ENCODE measurements around the gene PAPOLG.

The PAPOLG gene

DNA sequence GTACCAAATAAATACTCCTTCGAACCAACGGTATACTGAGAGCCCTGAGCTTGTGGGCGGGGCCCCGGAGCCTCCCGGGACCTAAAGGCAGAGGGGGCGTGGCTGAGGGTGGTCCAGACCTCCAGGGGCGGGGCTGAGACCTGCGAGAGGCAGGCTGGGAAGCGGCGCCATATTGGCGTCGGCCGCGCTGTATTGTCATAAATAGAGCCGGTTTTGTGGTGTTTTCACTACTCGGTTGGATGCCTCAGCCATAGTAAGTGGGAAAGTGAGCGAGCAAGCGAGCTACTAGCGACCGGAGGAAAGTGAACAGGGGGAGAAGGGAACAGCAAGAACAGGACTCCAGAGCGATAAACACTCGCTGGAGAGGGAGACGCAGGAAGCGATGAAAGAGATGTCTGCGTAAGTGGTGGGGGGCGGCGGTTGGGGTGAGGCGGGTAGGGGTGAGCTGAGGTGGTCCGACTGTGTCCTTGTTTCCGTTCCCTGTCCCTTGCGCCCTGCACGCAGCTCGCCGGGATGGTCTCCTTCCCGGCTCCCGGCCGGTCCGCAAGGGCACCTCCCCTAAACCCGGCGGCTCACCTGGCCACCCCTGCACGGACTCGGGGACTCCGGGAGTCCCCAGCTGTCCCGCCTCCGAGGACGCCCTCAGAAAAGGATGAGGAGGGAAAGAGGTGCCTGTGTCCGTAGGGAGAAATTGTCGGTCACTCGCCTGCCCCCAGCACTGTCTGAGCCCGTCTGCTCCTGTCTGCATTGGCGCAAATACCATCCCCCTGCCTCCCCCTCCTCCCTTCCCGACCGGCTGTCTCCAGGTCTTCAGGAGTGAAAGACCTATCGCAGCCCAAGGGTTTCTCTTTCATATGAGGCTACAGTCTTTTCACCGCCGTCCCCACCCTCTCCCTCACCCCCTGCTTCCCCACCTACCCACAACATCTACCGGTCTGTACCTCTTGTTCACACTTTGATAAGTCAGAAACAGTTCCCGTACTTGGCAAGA lies at the start of gene PAPOLG:
TSS of gene PAPOLG (plus strand) at position 172 of the 991 bp plus-strand sequence. CDS start at position 383, 211 bp downstream.
- in situ Hi-C loops (cut with HindIII; ENCODE audit: low sequenced_read_pairs) = no loop called here

DNA sequence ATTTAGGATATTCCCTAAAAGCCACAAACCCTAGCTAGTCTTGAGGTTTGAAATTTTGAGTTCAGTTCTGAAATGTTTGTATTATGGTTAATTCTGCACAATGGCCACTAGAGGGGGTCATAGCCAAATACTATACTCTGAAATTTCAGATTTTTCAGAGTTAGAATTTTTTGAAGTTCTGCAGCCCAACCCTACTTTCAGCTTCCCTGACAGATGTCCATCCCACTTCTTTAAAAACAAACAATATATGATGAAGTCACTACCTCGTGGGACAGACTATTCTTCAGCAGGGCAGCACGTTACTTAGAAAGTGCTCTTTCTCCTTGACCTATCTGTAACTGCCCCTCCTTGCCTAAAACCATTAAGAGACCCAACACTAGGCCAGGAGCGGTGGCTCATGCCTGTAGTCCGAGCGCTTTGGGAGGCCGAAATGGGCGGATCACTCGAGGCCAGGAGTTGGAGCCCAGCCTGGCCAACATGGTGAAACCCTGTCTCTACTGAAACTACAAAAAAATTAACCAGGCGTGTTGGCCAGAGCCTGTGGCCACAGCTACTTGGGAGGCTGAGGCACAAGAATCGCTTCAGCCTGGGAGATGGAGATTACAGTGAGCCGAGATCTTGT lies 48.2 kb upstream of the PAPOLG start:
- in situ Hi-C loops (cut with HindIII; ENCODE audit: low sequenced_read_pairs) = no loop called here

DNA sequence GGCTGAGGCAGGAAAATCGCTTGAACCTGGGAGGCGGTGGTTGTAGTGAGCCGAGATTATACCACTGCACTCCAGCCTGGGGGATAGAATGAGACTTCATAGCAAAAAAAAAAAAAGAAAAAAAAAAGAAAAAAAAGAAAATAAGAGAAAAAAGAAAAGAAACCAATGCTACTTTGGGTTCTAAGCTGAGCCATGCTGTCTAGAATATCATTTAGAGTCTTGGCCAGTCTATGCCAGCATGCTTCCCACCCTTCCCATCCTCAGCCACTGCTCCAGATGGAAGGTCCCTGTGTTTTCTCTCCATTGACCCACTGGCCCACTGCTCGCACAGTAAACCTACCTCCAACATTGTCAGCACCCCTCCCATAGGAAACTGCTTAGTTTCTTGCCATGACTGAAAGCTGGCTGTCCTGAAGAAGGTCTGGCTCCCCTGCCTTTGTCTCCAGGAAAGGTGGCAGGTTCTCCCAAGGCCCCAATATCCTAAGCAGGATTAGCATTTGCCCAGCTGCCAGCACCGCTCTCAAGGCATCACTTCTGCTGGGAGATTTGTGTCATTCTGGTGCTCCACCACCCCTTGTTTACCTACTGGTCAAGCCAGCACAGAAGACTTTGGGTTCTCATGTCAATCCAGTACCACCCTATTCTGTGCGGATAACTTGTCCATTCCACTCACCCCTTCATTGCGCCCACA lies 47.3 kb upstream of the PAPOLG start:
- in situ Hi-C loops (cut with HindIII; ENCODE audit: low sequenced_read_pairs) = no loop called here

DNA sequence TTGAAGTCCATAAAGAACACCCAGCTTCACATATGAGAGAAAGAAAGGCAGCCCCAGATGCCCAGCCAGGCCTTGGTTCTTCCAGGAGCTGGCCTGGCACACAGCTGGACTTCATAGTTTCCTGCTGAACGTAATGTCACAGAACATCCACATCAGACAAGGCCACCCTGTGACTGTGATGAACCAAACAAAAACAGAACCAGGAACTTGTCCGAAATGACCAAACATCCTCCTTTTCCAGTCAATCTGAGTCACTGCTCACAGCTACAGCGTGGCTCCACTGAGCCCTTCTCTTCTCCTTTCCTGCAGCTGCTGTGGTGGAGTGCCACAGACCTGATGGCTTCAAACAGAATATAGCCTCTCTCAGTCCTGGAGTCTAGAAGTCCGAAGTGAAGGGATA lies 45.4 kb upstream of the PAPOLG start:
- in situ Hi-C loops (cut with HindIII; ENCODE audit: low sequenced_read_pairs) = no loop called here

DNA sequence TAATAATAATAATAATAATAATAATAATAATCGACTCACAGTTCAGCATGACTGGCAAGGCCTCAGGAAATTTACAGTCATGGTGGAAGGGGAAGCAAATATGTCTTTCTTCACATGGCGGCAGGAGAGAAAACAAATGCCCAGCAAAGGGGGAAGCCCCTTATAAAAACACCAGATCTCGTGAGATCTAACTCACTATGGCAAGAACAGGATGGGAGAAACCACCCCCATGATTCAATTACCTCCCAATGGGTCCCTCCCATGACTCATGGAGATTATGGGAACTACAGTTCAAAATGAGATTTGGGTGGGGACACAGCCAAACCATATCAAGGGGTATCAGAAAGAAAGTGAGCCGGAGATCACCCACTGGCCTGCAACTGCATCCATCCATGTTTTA lies 40.5 kb upstream of the PAPOLG start:
- in situ Hi-C loops (cut with HindIII; ENCODE audit: low sequenced_read_pairs) = no loop called here

DNA sequence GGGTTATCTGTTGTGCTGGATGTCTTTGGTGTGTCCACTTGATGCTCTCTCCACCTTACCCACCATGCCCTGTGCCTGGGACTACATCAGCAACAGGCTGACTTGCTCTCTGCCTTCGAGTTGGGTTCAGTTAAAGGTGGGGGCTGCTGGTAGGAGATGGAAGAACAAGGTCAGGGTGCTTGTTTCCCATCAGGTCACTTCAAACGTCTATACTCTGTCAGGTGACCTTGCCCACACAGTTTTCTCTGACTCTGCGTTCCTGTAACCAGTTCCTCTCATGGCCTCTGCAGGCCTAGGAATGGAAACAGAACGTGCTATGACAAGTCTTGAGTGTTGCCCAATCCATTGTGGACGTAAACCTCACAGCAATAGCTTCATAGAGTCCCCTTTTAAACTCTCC lies 38.4 kb upstream of the PAPOLG start:
- in situ Hi-C loops (cut with HindIII; ENCODE audit: low sequenced_read_pairs) = no loop called here

DNA sequence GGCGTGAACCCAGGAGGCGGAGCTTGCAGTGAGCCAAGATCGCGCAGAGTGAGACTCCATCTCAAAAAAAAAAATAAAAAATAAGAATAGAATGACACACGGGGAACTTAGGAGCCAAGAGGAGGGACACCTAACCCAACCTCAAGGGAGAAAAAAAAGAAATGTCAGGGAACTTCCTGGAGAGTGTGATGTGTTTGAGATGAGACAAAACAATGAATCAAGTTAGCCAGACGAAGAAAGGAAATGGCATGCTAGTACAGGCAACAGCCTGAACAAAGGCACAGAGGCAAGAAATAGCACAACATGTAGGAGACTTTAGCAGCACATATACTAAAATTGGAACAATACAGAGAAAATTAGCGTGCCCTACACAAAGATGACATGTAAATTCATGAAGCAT lies 36.7 kb upstream of the PAPOLG start:
- in situ Hi-C loops (cut with HindIII; ENCODE audit: low sequenced_read_pairs) = no loop called here

DNA sequence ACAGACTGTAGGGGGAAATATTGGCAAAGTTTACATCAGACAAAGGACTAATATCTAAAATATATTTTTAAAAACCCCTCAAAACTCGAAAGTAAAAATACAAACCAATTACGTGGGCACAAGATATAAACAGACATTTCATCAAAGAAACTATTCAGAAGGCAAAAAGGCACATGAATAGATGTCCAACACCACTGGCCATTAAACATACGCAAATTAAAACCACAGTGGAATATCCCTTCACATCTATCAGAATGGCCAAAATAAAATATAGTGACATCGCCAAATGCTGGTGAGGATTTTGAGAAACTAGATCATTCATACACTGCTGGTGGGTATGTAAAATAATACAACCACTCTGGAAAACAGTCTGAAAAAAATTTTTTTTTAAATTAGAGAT lies 30.6 kb upstream of the PAPOLG start:
- in situ Hi-C loops (cut with HindIII; ENCODE audit: low sequenced_read_pairs) = no loop called here

DNA sequence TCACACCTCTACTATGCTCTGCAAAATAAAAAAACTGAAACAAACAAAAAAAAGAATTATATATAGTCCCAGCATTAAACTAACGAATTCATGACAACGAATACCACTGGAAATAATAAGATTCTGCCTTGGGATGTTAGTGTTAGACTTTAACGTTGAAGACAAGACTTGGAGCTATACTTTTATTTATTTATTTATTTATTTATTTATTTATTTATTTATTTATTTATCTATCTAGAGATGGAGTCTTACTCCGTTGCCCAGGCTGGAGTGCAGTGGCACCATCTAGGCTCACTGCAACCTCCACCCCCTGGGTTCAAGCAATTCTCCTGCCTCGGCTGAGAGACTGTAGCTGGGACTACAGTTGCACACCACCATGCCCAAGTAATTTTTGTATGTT lies 27.2 kb upstream of the PAPOLG start:
- in situ Hi-C loops (cut with HindIII; ENCODE audit: low sequenced_read_pairs) = no loop called here

DNA sequence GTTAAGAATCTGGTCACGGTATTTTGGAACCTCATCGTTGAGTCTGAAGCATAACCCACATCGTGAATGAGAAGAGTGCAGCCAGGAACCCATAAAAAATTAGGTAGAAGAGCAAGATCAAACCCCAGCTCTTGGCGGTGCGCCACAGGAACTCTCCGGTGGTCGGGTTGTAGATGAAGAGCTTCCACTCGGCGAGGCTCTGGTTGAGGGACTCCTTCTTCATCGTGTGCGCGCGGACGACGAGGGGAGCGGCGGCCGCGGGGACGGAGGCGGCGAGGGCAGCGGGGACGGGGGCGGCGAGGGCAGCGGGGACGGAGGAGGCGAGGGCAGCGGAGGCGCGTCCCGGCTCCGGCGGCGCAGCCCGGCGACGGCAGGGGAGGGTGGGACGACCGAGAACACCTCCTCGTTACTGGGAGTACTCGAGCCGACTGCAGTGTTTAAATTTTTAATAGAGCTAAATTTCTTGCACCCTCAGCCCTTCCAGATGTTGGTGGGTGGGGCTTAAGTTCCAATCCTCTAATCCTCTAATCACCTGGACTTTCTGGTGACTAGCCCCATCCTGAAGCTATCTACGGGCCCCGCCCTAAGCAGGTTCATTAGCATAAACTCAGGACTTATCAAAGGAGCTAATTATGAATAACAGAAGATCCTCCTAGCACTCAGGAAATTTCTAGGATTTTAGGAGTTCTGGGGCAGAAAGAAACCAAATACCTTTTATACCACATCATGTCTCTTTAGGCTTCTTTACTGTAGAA lies 20.4 kb upstream of the PAPOLG start:
- in situ Hi-C loops (cut with HindIII; ENCODE audit: low sequenced_read_pairs) = no loop called here

DNA sequence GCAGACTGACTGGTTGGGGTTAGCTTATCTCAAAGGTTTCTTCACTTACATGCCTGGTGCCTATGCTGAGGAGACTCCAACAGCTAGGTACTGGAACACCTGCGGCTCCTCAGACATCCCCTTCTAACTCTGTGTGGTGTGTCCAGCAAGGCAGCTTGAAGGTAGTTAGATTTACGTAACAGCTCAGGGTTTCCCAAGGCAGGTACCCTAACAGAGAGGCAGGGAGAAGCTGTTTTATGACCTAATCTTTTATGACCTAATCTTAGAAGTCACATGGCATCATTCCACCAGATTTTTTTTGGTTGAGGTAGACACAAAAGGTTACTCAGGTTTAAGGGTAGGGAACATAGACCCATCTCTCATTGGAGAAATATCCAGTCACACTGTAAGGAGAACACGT lies 17.4 kb upstream of the PAPOLG start:
- in situ Hi-C loops (cut with HindIII; ENCODE audit: low sequenced_read_pairs) = no loop called here

DNA sequence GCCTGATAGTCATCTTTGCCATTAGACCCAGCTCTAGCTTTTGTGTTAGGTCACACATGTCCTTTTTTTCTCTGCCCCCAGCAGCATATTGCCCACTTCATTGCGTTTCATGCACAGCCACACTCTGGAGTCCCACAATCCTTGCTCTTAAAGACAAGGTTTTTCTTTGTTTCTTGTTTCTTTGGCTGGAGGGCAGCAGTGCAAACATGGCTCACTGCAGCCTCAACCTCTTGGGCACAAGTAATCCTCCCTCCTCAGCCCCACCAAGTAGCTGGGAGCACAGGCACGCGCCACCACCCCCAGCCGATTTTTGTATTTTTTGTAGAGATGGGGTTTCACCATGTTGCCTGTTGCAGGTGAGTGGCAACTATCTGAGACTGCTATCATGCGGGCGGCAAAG lies 16.9 kb upstream of the PAPOLG start:
- in situ Hi-C loops (cut with HindIII; ENCODE audit: low sequenced_read_pairs) = no loop called here

DNA sequence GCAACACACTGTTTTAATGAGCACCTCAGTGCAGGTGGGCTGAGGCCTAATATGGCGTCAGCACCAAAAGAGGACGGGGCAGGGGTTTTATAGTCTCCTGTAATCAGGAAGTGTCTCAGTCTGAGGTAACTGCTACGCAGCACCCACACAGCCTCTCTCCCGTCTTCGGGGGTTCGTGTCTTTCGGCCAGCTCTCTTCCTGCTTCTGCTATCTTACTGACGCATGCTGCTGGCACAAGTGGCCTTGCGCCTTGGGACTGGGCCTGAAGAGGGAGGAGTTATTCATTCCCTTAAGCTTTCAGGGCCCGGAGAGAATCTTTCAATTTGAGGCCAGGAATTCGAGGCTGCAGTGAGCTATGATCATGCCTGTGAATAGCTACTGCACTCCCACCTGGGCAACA lies 14.5 kb upstream of the PAPOLG start:
- in situ Hi-C loops (cut with HindIII; ENCODE audit: low sequenced_read_pairs) = no loop called here

DNA sequence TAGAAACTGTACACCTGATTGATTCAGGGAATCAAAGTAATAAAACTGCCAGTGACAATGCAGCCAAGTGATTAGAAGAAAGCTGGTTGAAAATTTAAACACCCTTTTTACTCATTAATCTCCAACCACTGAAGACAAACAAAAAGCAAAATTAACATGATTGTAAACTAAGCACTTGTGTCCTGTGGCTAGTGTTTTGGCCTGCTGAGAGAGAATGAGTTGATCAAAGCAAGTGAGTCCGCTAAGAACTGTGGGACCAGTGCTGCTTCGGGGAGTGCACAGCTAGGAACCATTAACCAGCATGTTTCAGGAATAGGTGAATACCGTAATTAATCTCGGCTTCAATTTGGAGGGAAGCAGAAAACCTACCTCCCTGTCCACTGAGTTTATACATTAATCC lies 13.6 kb upstream of the PAPOLG start:
- in situ Hi-C loops (cut with HindIII; ENCODE audit: low sequenced_read_pairs) = no loop called here

DNA sequence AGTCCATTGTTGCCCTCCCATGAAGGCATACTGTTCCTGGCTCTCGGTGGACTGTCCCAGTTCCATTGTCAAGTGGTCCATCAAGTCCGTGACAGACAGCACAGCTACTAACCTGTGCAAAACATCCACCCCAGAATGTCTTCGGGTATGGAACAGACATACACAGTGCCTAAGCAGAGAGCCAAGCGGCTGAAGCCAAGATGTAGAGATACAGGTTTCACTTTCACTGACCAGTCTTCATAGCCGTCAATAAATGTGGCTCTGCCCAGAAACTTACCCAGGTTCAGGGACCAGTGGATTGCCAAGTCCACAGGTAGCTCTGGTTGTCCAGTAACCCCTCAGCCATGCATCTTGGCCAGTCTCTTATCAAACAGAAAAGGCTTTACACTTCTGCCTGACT lies 10.7 kb upstream of the PAPOLG start:
- in situ Hi-C loops (cut with HindIII; ENCODE audit: low sequenced_read_pairs) = no loop called here

DNA sequence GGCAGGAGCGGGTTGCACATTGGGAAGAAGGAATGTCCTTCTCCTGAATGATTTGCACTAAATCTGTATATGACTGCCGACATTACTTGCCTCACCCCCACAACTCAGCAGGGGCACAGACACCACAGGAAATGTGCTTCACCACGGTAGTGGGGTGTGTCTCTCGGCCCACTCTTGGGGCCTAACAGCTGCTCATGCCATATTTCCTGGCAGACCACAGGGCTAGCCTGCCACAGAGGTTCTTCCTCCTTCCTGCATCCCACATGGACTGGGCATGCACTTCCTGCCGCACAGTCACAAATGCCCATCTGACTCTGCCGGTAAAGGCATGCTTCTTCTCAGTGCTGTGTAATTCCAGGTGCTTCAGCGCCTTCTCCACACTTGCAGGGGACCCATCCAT lies 10.3 kb upstream of the PAPOLG start:
- in situ Hi-C loops (cut with HindIII; ENCODE audit: low sequenced_read_pairs) = no loop called here

DNA sequence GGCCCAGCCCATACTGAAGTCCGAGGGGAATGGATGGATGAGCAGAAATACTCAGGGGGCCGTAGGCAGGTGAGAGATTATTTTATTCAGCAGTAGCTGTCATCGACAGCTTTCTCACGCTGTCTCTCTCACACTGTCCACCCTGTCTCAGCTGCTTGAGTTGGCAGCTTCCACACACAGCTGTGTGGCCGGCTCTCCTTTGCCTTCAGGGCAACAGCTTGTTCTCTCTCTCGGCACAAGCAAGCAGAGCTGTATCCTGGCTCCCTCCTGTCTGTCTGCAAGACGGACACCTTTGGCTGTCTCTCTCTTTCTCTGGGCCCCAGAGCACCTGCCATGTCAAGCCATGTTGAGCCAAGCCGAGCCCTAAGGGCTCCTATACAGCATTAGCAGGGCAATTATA lies 9.8 kb upstream of the PAPOLG start:
- in situ Hi-C loops (cut with HindIII; ENCODE audit: low sequenced_read_pairs) = no loop called here

DNA sequence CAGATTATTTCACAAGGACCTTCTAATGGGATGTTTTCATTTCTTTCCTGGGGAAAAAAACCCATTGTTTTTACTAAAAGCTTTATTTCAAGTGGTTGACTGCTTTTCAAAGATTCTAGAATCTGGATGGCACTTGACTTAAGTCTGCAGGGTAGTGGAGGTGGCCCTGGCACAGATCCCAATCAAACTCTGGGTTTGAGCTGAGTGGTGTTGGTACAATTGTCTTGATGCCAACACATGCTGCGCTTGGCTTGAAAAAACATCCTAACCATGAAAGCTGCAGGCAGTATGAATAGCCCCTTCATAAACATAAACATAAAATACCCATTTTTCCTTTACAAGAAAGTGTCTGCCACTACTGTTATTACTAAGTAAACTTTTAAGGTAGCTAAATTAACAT lies 3.6 kb downstream of the PAPOLG start:
- in situ Hi-C loops (cut with HindIII; ENCODE audit: low sequenced_read_pairs) = no loop called here

DNA sequence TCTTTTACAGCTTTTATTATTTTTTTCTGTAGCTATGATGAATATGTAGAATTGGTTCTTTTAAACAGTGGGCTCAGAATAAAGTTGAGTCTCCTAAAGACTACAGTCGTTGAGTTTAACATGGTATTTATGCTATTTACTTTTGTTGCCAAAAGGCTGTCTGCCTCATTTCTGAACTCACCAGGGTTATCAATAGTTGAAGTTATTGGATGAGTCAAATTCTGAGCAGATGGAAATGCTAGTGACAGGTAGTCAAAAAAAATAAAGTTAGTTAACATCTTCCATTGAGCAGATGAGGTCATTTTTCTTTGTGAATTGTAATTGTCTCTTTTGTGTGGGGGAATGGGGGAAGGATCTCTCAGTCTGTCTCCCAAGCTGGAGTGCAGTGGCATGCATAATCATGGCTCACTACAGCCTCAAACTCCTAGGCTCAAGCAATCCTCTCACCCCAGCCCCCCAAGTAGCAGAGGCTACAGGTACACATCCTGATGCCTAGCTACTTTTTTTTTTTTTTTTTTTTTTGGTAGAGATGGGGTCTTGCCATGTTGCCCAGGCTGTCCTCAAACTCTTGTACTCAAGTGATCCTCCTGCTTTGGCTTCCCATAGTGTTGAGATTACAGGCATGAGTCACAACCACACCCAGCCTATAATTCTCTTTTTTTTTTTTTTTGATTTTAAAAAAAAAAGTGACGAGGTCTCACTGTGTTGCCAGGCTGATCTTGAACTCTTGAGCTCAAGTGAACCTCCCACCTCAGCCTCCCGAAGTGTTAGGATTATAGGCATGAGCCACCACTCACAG lies 8.9 kb downstream of the PAPOLG start:
- in situ Hi-C loops (cut with HindIII; ENCODE audit: low sequenced_read_pairs) = no loop called here

DNA sequence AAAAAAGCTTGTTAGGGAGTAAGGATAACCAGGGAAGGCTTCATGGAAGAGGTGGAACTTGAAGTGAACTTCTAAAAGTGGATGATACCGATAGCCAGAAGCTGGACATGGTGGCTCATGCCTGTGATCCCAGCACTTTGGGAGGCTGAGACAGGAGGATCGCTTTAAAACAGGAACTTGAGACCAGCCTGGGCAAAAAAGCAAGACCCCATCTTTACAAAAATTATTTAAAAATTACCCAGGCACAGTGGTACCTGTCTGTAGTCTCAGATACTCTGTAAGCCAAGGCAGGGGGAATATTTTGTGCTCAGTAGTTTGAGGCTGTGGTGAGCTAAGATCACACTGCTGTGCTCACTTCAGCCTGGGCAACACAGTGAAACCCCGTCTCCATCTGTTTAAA lies 10.2 kb downstream of the PAPOLG start:
- in situ Hi-C loops (cut with HindIII; ENCODE audit: low sequenced_read_pairs) = no loop called here
